H1 (cell line): ENCODE measurements around the gene BCO1. TPM values are rescaled to one million over a fixed set of nuclear protein-coding genes. Genes with fewer than 3 reads are reported as not detected.

Experiments used
- EZH2 ChIP-seq: fragments of 200-600 bp; sonication (generic); IDR thresholded peaks from 2 replicates; pipeline ENCODE4 v1.7.1; 2012; ENCODE audit warnings: low read depth, mild to moderate bottlenecking, moderate library complexity, low read length, inconsistent platforms; ENCODE audit not compliant: severe bottlenecking
- GABPA ChIP-seq: IDR thresholded peaks from 2 replicates; pipeline ENCODE4 v1.6.1; 2011; ENCODE audit warnings: mild to moderate bottlenecking, low read length, moderate library complexity, borderline replicate concordance; ENCODE audit not compliant: insufficient read depth
- HDAC6 ChIP-seq: IDR thresholded peaks from one replicate; pipeline ENCODE4 v1.7.1; 2012; ENCODE audit warnings: low read depth, mild to moderate bottlenecking, inconsistent platforms, low read length, moderate library complexity
- POLR2AphosphoS5 ChIP-seq: IDR thresholded peaks from 2 replicates; pipeline ENCODE4 v1.6.1; 2011; ENCODE audit warnings: low read depth, low read length
- RAD21 ChIP-seq, 2 experiments: IDR thresholded peaks in 1 of 2; conservative IDR thresholded peaks in 1 of 2; 2 replicates each; pipeline ENCODE4 v1.6.1; 2011; ENCODE audit warnings: low read depth in 2 of 2, low read length in 2 of 2, improper control_type of control experiment in 1 of 2, inconsistent platforms in 1 of 2, mild to moderate bottlenecking in 1 of 2, moderate library complexity in 1 of 2
- RXRA ChIP-seq: IDR thresholded peaks from 2 replicates; pipeline ENCODE4 v1.6.1; 2011; ENCODE audit warnings: low read depth, mild to moderate bottlenecking, low read length, moderate library complexity; ENCODE audit not compliant: insufficient read depth
- SP2 ChIP-seq: IDR thresholded peaks from 2 replicates; pipeline ENCODE4 v1.6.1; 2012; ENCODE audit warnings: mild to moderate bottlenecking, low read length, inconsistent platforms
- SP4 ChIP-seq: IDR thresholded peaks from 2 replicates; pipeline ENCODE4 v1.6.1; 2012; ENCODE audit warnings: low read length, inconsistent platforms
- ZNF274 ChIP-seq: IDR thresholded peaks from 2 replicates; pipeline ENCODE4 v1.7.0; 2012; ENCODE audit warnings: low read length, borderline replicate concordance; ENCODE audit errors: extremely low read depth
- polyA plus RNA-seq, 7 experiments: library from polyadenylated mRNA; depleted of rRNA in 3 of 7; stranded (reverse) in 5 of 7; unstranded in 2 of 7; fragments of >200 nt in 5 of 7; fragments of 200-250 nt in 2 of 7; gene quantifications; 1 replicate in 5 of 7; 2 replicates in 1 of 7; 4 replicates in 1 of 7; pipeline versions ENCODE4 v1.2.1 to v1.2.3, GENCODE V29; 2011 to 2013; ENCODE audit warnings: missing spikeins in 2 of 7, mixed read lengths in 2 of 7
- total RNA-seq: library from RNA; stranded (reverse); fragmentation: NEBNext Ultra II Directional; extraction: Animal tissue kit (Norgen Biotek cat#: 25700); gene quantifications from 2 replicates; pipeline ENCODE4 v1.2.1, GENCODE V29; 2021
- TF ChIP-seq, protein P1 (sequence below): fragments of 300-600 bp; sonication (generic); IDR thresholded peaks from 2 replicates; pipeline ENCODE4 v1.7.1; 2012; ENCODE audit warnings: low read length, moderate library complexity, mild to moderate bottlenecking, inconsistent platforms; ENCODE audit not compliant: insufficient replicate concordance
- TF ChIP-seq, protein P2 (sequence below): IDR thresholded peaks from 2 replicates; pipeline ENCODE4 v1.6.1; 2012; ENCODE audit warnings: inconsistent platforms

Gene BCO1
- total and polyA plus RNA-seq, 2 of the 8 experiments (the other 6 are each of a cell fraction or from before 2014, with no cell fraction given): 0.21 TPM; not detected in 1

DNA sequence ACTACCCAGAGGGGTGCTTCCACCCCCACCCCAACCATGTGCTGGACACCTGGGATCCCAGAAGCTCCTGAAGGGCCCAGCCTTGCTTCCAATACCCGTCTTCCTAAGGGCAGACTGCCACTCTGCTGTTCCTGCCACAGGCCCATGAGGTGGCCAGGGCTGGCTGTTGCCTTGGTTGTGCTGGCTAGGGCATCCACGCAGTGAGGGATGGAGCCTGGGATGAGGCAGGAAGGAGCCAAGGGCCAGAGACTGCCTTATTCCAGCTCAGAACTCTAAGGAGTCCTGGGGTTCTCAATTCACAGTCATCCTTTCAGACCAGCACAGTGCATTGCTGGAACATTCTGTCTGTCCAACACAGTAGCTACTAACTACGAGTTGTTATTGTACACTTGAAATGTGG lies 37.8 kb downstream of the BCO1 start (continued):
- TF ChIP-seq, protein P1, sequence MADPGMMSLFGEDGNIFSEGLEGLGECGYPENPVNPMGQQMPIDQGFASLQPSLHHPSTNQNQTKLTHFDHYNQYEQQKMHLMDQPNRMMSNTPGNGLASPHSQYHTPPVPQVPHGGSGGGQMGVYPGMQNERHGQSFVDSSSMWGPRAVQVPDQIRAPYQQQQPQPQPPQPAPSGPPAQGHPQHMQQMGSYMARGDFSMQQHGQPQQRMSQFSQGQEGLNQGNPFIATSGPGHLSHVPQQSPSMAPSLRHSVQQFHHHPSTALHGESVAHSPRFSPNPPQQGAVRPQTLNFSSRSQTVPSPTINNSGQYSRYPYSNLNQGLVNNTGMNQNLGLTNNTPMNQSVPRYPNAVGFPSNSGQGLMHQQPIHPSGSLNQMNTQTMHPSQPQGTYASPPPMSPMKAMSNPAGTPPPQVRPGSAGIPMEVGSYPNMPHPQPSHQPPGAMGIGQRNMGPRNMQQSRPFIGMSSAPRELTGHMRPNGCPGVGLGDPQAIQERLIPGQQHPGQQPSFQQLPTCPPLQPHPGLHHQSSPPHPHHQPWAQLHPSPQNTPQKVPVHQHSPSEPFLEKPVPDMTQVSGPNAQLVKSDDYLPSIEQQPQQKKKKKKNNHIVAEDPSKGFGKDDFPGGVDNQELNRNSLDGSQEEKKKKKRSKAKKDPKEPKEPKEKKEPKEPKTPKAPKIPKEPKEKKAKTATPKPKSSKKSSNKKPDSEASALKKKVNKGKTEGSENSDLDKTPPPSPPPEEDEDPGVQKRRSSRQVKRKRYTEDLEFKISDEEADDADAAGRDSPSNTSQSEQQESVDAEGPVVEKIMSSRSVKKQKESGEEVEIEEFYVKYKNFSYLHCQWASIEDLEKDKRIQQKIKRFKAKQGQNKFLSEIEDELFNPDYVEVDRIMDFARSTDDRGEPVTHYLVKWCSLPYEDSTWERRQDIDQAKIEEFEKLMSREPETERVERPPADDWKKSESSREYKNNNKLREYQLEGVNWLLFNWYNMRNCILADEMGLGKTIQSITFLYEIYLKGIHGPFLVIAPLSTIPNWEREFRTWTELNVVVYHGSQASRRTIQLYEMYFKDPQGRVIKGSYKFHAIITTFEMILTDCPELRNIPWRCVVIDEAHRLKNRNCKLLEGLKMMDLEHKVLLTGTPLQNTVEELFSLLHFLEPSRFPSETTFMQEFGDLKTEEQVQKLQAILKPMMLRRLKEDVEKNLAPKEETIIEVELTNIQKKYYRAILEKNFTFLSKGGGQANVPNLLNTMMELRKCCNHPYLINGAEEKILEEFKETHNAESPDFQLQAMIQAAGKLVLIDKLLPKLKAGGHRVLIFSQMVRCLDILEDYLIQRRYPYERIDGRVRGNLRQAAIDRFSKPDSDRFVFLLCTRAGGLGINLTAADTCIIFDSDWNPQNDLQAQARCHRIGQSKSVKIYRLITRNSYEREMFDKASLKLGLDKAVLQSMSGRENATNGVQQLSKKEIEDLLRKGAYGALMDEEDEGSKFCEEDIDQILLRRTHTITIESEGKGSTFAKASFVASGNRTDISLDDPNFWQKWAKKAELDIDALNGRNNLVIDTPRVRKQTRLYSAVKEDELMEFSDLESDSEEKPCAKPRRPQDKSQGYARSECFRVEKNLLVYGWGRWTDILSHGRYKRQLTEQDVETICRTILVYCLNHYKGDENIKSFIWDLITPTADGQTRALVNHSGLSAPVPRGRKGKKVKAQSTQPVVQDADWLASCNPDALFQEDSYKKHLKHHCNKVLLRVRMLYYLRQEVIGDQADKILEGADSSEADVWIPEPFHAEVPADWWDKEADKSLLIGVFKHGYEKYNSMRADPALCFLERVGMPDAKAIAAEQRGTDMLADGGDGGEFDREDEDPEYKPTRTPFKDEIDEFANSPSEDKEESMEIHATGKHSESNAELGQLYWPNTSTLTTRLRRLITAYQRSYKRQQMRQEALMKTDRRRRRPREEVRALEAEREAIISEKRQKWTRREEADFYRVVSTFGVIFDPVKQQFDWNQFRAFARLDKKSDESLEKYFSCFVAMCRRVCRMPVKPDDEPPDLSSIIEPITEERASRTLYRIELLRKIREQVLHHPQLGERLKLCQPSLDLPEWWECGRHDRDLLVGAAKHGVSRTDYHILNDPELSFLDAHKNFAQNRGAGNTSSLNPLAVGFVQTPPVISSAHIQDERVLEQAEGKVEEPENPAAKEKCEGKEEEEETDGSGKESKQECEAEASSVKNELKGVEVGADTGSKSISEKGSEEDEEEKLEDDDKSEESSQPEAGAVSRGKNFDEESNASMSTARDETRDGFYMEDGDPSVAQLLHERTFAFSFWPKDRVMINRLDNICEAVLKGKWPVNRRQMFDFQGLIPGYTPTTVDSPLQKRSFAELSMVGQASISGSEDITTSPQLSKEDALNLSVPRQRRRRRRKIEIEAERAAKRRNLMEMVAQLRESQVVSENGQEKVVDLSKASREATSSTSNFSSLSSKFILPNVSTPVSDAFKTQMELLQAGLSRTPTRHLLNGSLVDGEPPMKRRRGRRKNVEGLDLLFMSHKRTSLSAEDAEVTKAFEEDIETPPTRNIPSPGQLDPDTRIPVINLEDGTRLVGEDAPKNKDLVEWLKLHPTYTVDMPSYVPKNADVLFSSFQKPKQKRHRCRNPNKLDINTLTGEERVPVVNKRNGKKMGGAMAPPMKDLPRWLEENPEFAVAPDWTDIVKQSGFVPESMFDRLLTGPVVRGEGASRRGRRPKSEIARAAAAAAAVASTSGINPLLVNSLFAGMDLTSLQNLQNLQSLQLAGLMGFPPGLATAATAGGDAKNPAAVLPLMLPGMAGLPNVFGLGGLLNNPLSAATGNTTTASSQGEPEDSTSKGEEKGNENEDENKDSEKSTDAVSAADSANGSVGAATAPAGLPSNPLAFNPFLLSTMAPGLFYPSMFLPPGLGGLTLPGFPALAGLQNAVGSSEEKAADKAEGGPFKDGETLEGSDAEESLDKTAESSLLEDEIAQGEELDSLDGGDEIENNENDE: no peak
- TF ChIP-seq EZH2 (no peak), ZNF274 (no peak), RAD21 (IDR thresholded peaks at IDR 0.05 in 1 of 2, conservative IDR thresholded peaks at IDR 0.05 in 1 of 2; ENCODE audit: low read depth in 2 of 2, low read length in 2 of 2) (no peak), GABPA (no peak), SP4 (no peak), SP2 (no peak), HDAC6 (no peak), POLR2AphosphoS5 (no peak), RXRA (no peak)
- TF ChIP-seq, protein P2, sequence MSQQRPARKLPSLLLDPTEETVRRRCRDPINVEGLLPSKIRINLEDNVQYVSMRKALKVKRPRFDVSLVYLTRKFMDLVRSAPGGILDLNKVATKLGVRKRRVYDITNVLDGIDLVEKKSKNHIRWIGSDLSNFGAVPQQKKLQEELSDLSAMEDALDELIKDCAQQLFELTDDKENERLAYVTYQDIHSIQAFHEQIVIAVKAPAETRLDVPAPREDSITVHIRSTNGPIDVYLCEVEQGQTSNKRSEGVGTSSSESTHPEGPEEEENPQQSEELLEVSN: no peak
